ENCODE data around the gene A2ML1. TPM values are rescaled to one million over a fixed set of nuclear protein-coding genes. Genes with fewer than 3 reads are reported as not detected.
"Not testable (repeated sequence)": the region's sequence is repeated elsewhere in the genome, so short reads cannot be mapped to it uniquely, and the experiment has no call there.

Gene A2ML1
- total and polyA plus RNA-seq, 3 experiments from 2014 or later, result not detected

DNA sequence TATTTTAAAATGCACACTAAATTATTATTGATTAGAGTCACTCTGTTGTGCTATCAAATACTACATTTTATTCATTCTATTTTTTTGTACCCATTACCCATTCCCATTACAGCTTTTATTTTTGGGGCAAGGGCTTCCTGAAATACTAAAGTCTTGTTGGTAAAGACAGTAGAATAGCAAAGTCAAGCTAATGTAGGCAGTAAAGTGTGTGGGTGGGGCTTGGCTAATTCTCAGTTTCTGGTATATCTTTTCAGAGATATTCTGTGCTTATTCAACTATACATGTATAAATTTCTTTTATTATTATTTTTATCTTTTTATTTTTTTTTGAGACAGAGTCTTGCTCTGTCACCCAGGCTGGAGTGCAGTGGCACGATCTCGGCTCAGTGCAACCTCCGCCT lies 69.6 kb downstream of the A2ML1 start:
- Histone ChIP-seq H3K9me3 (ENCODE audit: low read length) (no peaks in the 10 kb centered on the region), H3K4me1 (ENCODE audit: insufficient read depth, low read length) (no peaks in the 10 kb centered on the region), H3K4me3 (ENCODE audit: low read length) (no peak overlapping the region), H3K27ac (ENCODE audit: low read depth, low read length) (no peak overlapping the region), H3K27me3 (ENCODE audit: insufficient read depth, low read length, poor library complexity, severe bottlenecking) (no peaks in the 10 kb centered on the region), H3K36me3 (ENCODE audit: insufficient read depth, low read length) (no peaks in the 10 kb centered on the region)
- POLR2A ChIA-PET, result no interaction called here
- Mint-ChIP-seq H3K4me1 (peaks cover 4 to 7% (median 6%) of the 10 kb centered on the region in 3 donors), H3K27ac (no peak overlapping the region), H3K4me3 (no peak overlapping the region), H3K27me3 (peaks cover 0 to 7% of the 10 kb centered on the region in 2 donors), H3K36me3 (peaks cover 0 to 2% (median 0%) of the 10 kb centered on the region in 3 donors), H3K9me3 (peaks cover 0 to 2% (median 0%) of the 10 kb centered on the region in 5 donors)
- CTCF ChIA-PET, result interaction anchor here (0.7 to 4.1 kb wide), 6 partner anchors 157 to 348 kb away, joined by 3 to 38 read pairs (median 8); no protein-coding TSS in a partner anchor
- no peak for DNase-seq

DNA sequence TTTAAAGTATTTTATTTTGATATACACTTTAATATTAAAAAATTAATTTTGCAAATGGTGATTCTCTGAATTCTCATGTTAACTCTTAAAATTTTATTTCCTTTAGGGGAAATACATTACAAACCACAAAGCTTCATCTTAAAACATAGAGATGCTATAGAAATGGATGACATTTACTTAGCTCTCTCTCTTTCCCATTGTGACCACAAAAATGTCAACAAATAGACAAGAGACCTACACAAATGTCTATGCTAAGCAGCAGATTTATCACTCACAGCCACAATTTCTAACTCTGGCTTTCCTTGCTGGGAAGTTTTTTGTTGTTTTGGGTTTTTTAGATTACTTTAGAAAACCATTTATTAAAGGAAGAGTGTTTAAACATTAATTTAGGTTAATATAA lies 72.0 kb downstream of the A2ML1 start:
- Mint-ChIP-seq H3K36me3 (peaks cover 0 to 2% (median 0%) of the 10 kb centered on the region in 3 donors), H3K9me3 (no peaks in the 10 kb centered on the region), H3K27me3 (peaks cover 8 to 13% of the 10 kb centered on the region in 2 donors), H3K4me1 (peaks cover 4 to 7% (median 6%) of the 10 kb centered on the region in 3 donors), H3K27ac (no peak overlapping the region), H3K4me3 (no peak overlapping the region)
- DNase-seq, result no peak
- Histone ChIP-seq H3K4me1 (ENCODE audit: insufficient read depth, low read length) (no peaks in the 10 kb centered on the region), H3K36me3 (ENCODE audit: insufficient read depth, low read length) (no peaks in the 10 kb centered on the region), H3K27me3 (ENCODE audit: insufficient read depth, low read length, poor library complexity, severe bottlenecking) (no peaks in the 10 kb centered on the region), H3K9me3 (ENCODE audit: low read length) (no peaks in the 10 kb centered on the region), H3K4me3 (ENCODE audit: low read length) (no peak overlapping the region), H3K27ac (ENCODE audit: low read depth, low read length) (no peak overlapping the region)
- CTCF ChIA-PET, result interaction anchor here (0.8 to 2.1 kb wide), 6 partner anchors 8 to 350 kb away, joined by 3 to 8 read pairs (median 5); partner anchors contain the start of gene M6PR
- POLR2A ChIA-PET, result no interaction called here

DNA sequence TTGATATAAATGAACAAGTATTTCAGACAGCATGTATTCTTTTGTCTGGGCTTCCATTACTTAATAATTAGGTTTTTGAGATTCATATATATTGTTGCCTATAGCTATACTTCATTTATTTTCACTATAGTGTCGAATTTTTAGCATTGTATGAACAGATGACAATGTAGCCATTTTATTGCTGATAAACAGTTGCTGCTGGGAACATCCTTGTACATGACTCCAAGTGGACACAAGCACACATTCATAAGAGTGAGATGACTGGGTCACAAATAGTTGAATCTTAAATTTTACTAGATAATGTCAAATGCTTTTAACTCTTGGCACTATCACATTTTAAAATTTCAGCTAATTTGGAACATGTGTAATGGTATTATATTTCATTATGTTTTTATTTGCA lies 72.6 kb downstream of the A2ML1 start:
- no peaks in the 10 kb centered on the region for H3K9me3 ChIP-seq (ENCODE audit: low read length)
- Mint-ChIP-seq H3K36me3 (peaks cover 0 to 2% (median 0%) of the 10 kb centered on the region in 3 donors), H3K27ac (no peak overlapping the region), H3K4me3 (no peak overlapping the region), H3K9me3 (no peaks in the 10 kb centered on the region), H3K27me3 (peaks cover 9 to 13% of the 10 kb centered on the region in 2 donors), H3K4me1 (peaks cover 4 to 7% (median 6%) of the 10 kb centered on the region in 3 donors)
- DNase-seq, result no peak
- POLR2A ChIA-PET, result no interaction called here
- no peak overlapping the region for H3K27ac ChIP-seq (ENCODE audit: low read depth, low read length)
- CTCF ChIA-PET, result interaction anchor here (1.3 to 2.1 kb wide), 4 partner anchors 8 to 155 kb away, joined by 3 to 8 read pairs (median 5); no protein-coding TSS in a partner anchor
- H3K4me3 ChIP-seq (ENCODE audit: low read length), result no peak overlapping the region
- no peaks in the 10 kb centered on the region for H3K4me1 ChIP-seq (ENCODE audit: insufficient read depth, low read length)
- H3K27me3 ChIP-seq (ENCODE audit: insufficient read depth, low read length, poor library complexity, severe bottlenecking), result no peaks in the 10 kb centered on the region
- no peaks in the 10 kb centered on the region for H3K36me3 ChIP-seq (ENCODE audit: insufficient read depth, low read length)

DNA sequence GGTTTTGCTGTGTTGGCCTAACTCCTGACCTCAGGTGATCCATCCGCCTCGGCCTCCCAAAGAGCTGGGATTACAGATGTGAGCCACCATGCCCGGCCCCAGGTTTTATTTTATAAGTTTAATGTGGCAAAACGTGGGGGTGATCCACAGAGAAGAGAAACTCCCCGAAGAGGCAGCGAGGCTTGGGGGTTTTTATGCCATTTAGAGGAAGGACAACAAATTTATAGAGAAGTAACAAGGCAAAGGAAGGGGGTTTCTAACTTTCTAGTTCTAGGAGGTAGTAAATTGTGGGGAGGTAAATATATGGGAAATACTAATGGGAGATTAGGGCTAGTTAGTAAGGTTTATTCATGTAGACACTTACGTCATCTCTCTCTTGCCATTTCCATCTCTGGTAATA lies 74.7 kb downstream of the A2ML1 start:
- Histone ChIP-seq H3K4me1 (ENCODE audit: insufficient read depth, low read length) (no peaks in the 10 kb centered on the region), H3K27ac (ENCODE audit: low read depth, low read length) (no peak overlapping the region), H3K9me3 (ENCODE audit: low read length) (no peaks in the 10 kb centered on the region), H3K27me3 (ENCODE audit: insufficient read depth, low read length, poor library complexity, severe bottlenecking) (no peaks in the 10 kb centered on the region), H3K36me3 (ENCODE audit: insufficient read depth, low read length) (no peaks in the 10 kb centered on the region), H3K4me3 (ENCODE audit: low read length) (no peak overlapping the region)
- Mint-ChIP-seq H3K27ac (no peak overlapping the region), H3K27me3 (peaks cover 9 to 13% of the 10 kb centered on the region in 2 donors), H3K4me1 (no peaks in the 10 kb centered on the region), H3K4me3 (no peak overlapping the region), H3K36me3 (no peaks in the 10 kb centered on the region), H3K9me3 (no peaks in the 10 kb centered on the region)
- DNase-seq, result no peak
- POLR2A ChIA-PET, result no interaction called here
- CTCF ChIA-PET, result interaction anchor here (1.7 kb wide), 1 partner anchor 240 kb away, joined by 4 read pairs; no protein-coding TSS in a partner anchor

DNA sequence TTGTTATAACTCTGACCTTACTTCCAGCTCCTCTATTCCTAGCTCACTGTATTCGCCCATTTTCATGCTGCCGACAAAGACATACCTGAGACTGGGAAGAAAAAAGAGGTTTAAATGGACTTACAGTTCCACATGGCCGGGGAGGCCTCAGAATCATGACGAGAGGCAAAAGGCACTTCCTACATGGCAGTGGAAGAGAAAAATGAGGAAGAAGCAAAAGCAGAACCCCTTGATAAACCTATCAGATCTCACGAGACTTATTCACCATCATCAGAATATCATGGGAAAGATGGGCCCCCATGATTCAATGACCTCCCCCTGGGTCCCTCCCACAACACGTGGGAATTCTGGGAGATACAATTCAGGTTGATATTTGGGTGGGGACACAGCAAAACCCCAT lies 77.4 kb downstream of the A2ML1 start:
- DNase-seq, result no peak
- Mint-ChIP-seq H3K4me3 (no peak overlapping the region), H3K27ac (no peak overlapping the region), H3K27me3 (peaks cover 11 to 19% of the 10 kb centered on the region in 2 donors), H3K36me3 (peaks cover 0 to 3% (median 0%) of the 10 kb centered on the region in 3 donors), H3K9me3 (no peaks in the 10 kb centered on the region), H3K4me1 (no peaks in the 10 kb centered on the region)
- Histone ChIP-seq H3K4me1 (ENCODE audit: insufficient read depth, low read length) (no peaks in the 10 kb centered on the region), H3K27me3 (ENCODE audit: insufficient read depth, low read length, poor library complexity, severe bottlenecking) (no peaks in the 10 kb centered on the region), H3K9me3 (ENCODE audit: low read length) (no peaks in the 10 kb centered on the region), H3K27ac (ENCODE audit: low read depth, low read length) (no peak overlapping the region), H3K4me3 (ENCODE audit: low read length) (no peak overlapping the region), H3K36me3 (ENCODE audit: insufficient read depth, low read length) (no peaks in the 10 kb centered on the region)
- ChIA-PET CTCF (no interaction called here), POLR2A (no interaction called here)

DNA sequence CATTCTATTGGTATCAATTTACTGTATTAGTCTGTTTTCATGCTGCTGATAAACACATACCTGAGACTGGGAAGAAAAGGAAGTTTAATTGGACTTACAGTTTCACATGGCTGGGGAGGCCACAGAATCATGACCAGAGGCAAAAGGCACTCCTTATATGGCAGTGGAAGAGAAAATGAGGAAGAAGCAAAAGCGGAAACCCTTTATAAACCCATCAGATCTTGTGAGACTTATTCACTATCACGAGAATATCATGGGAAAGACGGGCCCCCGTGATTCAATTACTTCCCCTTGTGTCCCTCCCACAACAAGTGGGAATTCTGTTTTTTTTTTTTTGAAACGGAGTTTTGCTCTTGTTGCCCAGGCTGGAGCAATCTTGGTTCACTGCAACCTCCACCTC lies 80.3 kb downstream of the A2ML1 start:
- POLR2A ChIA-PET, result interaction anchor here (0.7 kb wide), 1 partner anchor 853 kb away, joined by 7 read pairs; no protein-coding TSS in a partner anchor
- not testable (repeated sequence) for H3K4me3 ChIP-seq (ENCODE audit: low read length)

DNA sequence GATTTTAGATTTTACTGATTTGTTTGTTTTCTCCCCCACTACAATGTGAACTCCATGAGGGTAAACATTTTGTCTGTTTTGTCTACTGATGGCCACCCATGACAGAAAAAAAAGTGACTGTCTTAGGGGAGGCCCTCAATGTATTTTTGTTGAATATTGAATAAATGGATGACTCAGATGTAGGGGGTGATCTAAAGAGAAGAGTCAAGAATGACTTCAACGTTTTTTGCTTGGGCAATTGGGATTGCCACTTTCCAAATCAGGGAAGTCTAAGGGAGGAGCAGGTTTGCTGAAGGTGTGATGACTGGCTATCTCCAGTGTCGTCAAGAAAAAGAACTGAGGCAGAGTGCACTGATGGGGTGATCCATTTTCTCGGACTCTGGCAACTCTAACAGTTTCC lies 81.2 kb downstream of the A2ML1 start:
- Histone ChIP-seq H3K27me3 (ENCODE audit: insufficient read depth, low read length, poor library complexity, severe bottlenecking) (no peaks in the 10 kb centered on the region), H3K4me3 (ENCODE audit: low read length) (no peak overlapping the region), H3K9me3 (ENCODE audit: low read length) (no peaks in the 10 kb centered on the region), H3K4me1 (ENCODE audit: insufficient read depth, low read length) (no peaks in the 10 kb centered on the region), H3K36me3 (ENCODE audit: insufficient read depth, low read length) (no peaks in the 10 kb centered on the region), H3K27ac (ENCODE audit: low read depth, low read length) (no peak overlapping the region)
- ChIA-PET CTCF (interaction anchor here (1.1 kb wide), 1 partner anchor 13 kb away, joined by 3 read pairs; no protein-coding TSS in a partner anchor), POLR2A (no interaction called here)
- H3K4me1 Mint-ChIP-seq, result no peaks in the 10 kb centered on the region
- peaks cover 0 to 3% (median 0%) of the 10 kb centered on the region in 3 donors for H3K36me3 Mint-ChIP-seq
- no peak for DNase-seq
- no peak overlapping the region for H3K4me3 Mint-ChIP-seq
- H3K9me3 Mint-ChIP-seq, result no peaks in the 10 kb centered on the region
- peaks cover 5 to 10% of the 10 kb centered on the region in 2 donors for H3K27me3 Mint-ChIP-seq
- H3K27ac Mint-ChIP-seq, result no peak overlapping the region

More for the DNA sequence above, 80.3 kb downstream of the A2ML1 start:
- H3K9me3 ChIP-seq (ENCODE audit: low read length); H3K36me3 Mint-ChIP-seq; H3K27me3 ChIP-seq (ENCODE audit: insufficient read depth, low read length, poor library complexity, severe bottlenecking); H3K9me3 Mint-ChIP-seq; H3K27ac ChIP-seq (ENCODE audit: low read depth, low read length); CTCF ChIA-PET; H3K4me1 Mint-ChIP-seq; H3K36me3 ChIP-seq (ENCODE audit: insufficient read depth, low read length); H3K4me1 ChIP-seq (ENCODE audit: insufficient read depth, low read length); H3K27ac Mint-ChIP-seq; DNase-seq; H3K4me3 Mint-ChIP-seq: not testable (repeated sequence)
- peaks cover 7 to 10% of the 10 kb centered on the region in 2 donors for H3K27me3 Mint-ChIP-seq

DNA sequence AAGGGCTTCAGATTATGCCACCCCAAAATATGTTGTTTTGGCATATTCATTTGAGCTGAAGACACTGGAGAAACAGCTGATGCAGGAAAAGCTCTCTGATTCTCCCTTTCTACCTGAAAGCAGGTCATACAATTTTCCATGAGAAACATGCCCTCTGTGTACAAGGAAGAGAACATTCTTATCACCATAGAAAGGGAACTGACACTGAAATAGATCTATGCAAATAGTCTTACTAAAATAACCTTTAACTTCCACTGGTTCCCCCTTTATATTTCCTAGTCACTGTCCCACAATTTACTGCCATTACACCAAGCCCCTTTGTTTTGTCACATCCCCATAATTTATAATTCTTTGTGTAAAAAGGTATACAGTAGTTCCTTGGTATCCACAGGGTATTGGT lies 82.2 kb downstream of the A2ML1 start:
- H3K36me3 Mint-ChIP-seq, result peaks cover 0 to 3% (median 0%) of the 10 kb centered on the region in 3 donors
- no peaks in the 10 kb centered on the region for H3K27me3 ChIP-seq (ENCODE audit: insufficient read depth, low read length, poor library complexity, severe bottlenecking)
- H3K4me3 Mint-ChIP-seq, result no peak overlapping the region
- H3K9me3 Mint-ChIP-seq, result no peaks in the 10 kb centered on the region
- no peaks in the 10 kb centered on the region for H3K4me1 ChIP-seq (ENCODE audit: insufficient read depth, low read length)
- no peak overlapping the region for H3K27ac Mint-ChIP-seq
- no peak for DNase-seq
- no peaks in the 10 kb centered on the region for H3K4me1 Mint-ChIP-seq
- CTCF ChIA-PET, result interaction anchor here (1.1 kb wide), 1 partner anchor 14 kb away, joined by 3 read pairs; no protein-coding TSS in a partner anchor
- POLR2A ChIA-PET, result no interaction called here
- no peaks in the 10 kb centered on the region for H3K36me3 ChIP-seq (ENCODE audit: insufficient read depth, low read length)
- no peak overlapping the region for H3K4me3 ChIP-seq (ENCODE audit: low read length)
- no peak overlapping the region for H3K27ac ChIP-seq (ENCODE audit: low read depth, low read length)
- no peaks in the 10 kb centered on the region for H3K9me3 ChIP-seq (ENCODE audit: low read length)
- peaks cover 2 to 6% of the 10 kb centered on the region in 2 donors for H3K27me3 Mint-ChIP-seq

Measured in CD8-positive, alpha-beta memory T cell (primary cell).